HG03280 (cell line): ENCODE data around the gene GRK5.

Experiments used
- ATAC-seq: cut with Tn5 transposase; IDR thresholded peaks from one replicate; pipeline ENCODE4 v1.9.1; 2021; ENCODE audit warnings: mild to moderate bottlenecking, moderate library complexity; ENCODE audit not compliant: unreplicated experiment

Gene GRK5

GRCh38 chr10:119314486-119314885 lies 107.1 kb downstream of the GRK5 start:
- no peak for ATAC-seq

DNA sequence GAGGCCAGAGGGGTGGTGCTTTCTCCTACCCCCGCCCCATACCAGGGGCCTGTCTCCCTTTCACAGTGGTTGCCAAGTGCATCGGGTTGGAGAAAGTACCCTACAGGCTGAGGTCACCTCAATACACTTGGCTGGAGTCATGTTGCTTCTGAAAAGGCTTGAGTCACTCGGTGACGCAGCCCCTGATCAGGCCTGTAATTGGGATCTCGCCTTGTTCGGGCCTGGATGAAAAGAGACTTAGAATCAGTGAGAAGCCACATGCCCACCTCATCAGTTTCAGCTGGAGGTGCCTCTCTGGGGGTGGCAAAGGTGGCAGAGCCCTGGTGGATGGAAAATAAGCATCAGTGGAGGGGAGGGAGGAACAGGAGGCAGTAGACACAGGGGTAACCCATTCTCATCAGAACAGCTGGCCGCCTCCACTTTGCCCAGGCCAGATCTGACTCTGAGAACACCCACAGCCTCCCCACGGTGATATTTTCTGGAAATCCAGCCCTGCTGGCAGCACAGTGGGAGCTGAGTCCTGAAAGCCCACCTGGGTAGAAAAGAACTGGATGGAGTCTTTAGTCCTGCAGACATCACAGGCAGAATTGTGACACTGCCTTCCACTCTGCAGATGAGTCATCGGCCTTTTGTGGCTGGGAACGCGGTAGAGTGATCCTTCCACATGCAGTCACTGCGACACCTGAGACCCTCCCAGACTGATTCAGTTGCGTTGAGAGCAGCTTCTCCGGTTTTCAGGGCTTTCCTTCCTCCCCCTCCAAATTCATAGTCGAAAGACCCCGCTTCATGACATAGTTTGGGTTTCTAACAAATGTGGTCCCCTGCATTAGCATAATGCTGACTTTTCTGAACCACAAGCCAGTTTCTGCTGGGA lies 108.0 kb downstream of the GRK5 start:
- ATAC-seq, result peak; percentile 53

- ATAC-seq, result no peak
Observed at GRCh38 chr10:119316002-119316358, 108.6 kb downstream of the GRK5 start.

GRCh38 chr10:119316729-119317097 lies 109.3 kb downstream of the GRK5 start:
- no peak for ATAC-seq

GRCh38 chr10:119318411-119319160 lies 111.2 kb downstream of the GRK5 start:
- ATAC-seq, result no peak

- no peak for ATAC-seq
Observed at GRCh38 chr10:119319161-119319919, 112.0 kb downstream of the GRK5 start.

- ATAC-seq, result no peak
Observed at GRCh38 chr10:119319920-119320258, 112.5 kb downstream of the GRK5 start.

- no peak for ATAC-seq
Observed at GRCh38 chr10:119320981-119321380, 113.6 kb downstream of the GRK5 start.

GRCh38 chr10:119323085-119324016 lies 116.0 kb downstream of the GRK5 start:
- ATAC-seq, result no peak

DNA sequence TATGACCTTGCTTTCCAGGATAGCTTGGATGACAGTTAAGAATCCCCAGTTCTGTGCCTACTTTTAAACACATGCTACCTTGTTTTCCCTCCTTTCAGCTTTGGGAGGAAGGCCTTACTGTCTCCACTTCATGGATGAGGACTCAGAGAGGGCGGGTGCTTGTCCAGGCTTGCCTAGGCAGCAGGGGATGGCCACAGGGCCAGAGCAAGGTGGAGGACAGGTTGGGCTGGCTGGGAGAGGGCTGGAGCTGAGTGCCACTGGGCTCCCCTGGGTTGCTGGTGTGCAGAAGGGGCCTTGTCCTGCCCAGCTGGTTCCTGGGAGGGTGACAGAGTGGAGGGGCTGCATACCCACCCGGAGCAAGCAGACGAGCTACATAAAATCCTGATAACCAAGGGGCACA lies 117.8 kb downstream of the GRK5 start:
- no peak for ATAC-seq

- no peak for ATAC-seq
Observed at GRCh38 chr10:119326167-119326566, 118.8 kb downstream of the GRK5 start.

GRCh38 chr10:119327096-119327745 lies 119.8 kb downstream of the GRK5 start:
- ATAC-seq, result no peak

GRCh38 chr10:119328223-119328622 lies 120.9 kb downstream of the GRK5 start:
- no peak for ATAC-seq

DNA sequence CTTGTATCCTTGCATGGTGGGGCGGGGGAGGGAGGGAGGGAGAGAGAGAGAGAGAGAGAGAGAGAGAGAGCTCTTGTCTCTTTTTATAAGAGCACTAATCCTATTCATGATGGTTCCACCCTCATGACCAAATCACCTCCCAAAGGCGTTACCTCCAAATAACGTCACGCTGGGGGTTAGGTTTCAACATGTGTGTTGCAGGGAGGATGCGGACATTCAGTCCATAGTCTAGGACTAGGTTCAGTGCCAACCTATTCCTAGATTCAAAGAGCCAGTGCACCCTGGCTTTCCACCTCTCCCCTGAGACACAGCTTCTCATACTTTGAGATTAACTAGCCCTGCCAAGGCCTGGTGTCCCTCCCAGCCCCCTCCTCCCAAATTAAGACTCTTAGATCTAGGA lies 123.0 kb downstream of the GRK5 start:
- no peak for ATAC-seq

DNA sequence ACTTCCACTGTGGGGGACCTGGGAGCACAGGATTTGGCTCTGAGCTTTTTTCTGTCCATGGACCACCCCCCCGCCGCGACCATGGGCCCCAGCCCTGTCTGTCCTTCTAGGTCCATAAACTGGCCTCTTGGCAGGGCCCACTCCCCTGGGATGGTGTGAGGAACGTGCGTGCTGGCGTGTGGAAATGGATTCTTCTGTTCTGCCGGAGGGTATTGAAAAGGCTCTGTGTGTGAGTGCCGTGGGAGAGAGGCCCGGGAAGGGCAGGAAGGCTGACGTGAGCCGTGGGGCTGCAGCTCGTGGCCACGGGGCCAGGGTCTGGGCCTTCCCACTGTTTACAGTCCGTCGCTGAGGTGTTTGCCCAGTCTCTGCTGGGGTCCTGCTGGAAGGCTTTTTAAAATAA lies 123.7 kb downstream of the GRK5 start:
- ATAC-seq, result no peak

- no peak for ATAC-seq
Observed at GRCh38 chr10:119333146-119333792, 125.9 kb downstream of the GRK5 start.

DNA sequence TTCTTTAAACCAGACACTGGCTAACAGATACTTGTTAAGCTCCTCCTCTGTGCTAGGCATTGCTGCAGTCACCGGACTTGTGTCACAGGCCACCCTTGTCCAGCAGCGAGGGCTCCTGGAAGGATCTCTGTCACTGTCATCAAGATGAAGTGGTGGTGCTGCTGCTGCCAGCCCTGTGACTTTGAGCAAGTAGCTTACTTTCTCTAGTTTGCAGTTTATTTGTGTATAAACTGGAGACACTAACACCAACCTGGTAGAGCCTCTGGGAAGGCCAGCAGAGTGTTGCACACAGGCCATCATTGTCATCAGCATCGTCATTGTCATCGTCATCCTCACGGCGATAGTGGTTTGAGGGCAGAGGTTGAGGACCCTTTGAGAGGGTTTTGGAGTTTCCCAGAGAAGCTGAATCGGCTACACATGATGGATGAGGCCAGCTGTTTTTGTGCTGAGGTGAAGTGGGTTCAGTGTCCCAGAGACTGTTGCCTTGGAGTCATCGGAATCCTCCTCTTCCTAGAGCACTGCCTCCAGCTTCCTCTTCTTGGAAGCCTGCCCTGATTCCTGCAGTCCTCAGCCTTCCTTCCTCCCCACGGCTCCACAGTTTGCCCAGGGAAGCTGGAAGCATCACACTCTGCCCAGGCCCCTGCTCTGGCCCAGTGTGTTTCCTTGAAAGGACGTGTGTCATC lies 128.4 kb downstream of the GRK5 start:
- ATAC-seq, result no peak

- no peak for ATAC-seq
Observed at GRCh38 chr10:119336599-119336998, 129.2 kb downstream of the GRK5 start.

DNA sequence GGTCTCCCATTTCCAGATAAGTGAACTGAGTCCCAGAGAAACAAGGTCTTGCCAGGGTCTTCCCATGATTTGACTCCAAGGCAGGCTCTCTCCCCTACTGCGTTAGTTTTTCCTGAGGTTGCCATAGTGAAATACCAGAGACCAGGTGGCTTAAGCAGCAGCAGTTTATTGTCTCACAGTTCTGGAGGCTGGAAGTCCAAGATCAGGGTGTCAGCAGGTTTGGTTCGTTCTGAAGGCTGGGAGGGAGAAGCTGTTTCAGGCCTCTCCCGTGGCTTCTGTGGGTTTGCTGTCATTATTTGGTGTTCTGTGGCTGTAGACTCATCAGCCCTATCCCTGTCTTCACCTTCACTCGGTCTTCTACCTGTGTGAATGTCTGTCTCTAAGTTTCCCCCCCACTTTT lies 129.9 kb downstream of the GRK5 start:
- no peak for ATAC-seq
